ENCODE data around the gene IRF5.
"Not testable (repeated sequence)": the region's sequence is repeated elsewhere in the genome, so short reads cannot be mapped to it uniquely, and the experiment has no call there.

Gene IRF5

DNA sequence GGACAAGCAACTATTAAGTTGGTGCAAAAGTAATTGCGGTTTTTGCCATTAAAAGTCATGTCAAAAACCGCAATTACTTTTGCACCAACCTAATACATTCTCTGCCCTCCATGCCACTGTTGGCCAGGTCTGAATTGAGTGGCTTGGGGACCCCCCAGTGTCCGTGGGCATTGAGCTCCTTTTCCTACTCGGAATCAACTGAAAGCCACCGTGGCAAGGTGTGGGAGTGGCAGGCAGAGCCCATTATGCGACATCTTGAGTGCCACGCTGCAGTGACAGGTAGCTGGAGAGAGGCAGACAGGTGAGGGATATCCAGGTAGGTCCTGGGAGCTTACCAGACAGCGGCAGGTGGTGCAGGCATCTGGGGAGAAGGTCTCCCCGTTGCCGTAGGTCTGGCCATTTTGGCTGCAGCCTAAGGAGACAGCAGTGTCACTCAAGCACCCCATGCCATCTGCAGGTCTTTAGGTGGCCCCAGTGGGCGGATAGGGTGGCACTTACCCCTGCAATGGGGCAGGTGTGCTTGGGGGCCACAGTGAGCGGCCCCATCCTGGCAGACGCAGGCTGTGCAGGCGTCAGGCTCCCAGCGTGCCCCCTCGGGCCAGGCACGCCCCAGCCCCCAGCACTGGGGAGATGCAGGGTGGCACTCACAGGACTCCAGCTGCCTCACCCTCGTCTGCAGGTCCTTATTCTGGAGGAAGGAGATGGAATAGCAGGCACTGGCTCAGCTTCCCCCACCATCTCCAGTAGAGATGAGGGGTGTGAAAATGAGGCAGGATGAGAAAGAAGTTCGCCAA, 30.8 kb upstream of the IRF5 start:
- DNase-seq, result peak; percentile 37

DNA sequence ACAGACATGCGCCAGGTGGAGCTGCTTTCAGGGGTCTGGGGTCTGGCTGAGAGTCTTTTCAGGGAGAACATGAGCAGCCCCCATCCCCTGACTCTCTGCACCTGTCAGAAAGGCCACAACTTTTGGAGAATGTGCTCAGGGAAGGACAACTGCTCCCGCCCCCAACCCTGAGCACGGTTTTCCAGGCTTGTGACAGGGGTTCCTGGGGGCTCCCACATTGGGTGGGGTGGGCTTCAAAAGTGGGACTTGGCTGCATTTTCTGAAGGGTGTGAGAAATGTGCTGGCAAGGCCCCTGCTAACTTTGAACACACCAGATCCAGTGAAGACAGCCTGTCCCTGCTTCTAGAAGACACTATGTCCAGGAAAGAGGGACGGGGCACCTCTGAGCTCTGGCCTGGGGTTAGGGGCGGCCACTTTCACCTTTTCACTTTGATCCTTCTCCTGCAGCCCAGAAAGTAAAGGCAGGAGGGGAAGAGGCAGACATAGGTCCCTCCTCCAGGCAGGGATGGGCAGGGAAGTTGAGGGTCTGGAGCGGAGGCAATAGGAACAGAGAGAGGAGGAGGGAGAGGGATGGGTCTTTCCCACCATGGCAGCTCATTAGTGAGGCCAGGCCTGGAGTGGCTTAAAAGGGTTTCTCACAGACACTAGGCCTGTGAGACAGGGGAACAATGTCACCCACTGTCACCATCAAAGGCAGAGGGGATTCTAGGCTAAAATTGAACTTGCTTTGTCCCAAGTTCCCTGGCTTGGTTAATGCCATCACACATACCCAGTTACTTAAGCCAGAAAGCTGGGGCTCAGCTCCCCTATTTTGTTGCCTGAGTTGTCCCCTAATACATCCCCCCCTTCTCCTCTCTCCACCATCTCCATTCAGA, 28.7 kb upstream of the IRF5 start:
- DNase-seq, result no peak

DNA sequence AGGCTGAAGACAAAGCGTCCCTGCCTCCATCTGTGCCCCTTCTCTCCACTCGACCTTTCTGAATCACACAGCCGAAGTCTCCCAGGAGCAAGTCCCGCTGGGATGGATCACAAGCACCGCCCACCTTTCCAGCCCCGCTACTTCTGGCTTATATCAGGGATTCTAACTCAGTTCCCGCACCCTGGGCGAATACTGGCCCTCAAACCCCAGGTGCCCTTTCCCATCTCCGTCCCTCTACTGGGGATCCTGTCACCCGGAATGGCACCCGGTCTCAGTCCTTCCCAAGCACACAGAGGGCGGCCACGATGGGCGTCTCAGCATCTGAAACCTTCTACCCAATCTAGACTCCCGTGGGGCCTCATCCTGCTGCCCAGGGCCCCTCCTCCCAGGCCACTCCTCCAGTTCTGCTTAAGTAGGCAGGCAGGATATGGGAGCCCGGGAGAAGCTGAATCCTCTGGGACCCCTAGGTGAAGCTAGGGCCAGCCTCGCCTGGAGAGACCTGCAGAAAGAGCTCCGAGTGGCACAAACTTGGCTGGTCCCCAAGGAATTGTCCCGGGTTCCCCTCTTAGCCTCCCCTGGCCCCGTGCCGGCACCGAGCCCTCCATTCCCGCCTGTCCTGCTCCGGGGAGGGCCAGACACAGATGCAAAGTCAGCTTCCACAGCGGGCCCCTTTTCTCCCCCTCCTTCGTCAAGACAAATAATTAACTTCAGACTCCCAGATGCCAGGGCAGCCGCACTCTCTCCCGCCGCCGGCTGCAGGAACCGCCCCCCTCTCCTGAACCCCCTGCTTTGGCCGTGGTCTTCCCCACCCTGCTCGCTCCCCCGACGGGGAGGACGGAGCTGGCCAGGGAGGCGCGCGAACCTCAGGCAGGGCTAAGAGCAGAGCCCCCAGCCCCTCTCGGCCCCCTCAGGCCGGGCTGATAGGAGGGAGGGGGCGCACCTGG, 27.8 kb upstream of the IRF5 start:
- peak; percentile 84 for DNase-seq

DNA sequence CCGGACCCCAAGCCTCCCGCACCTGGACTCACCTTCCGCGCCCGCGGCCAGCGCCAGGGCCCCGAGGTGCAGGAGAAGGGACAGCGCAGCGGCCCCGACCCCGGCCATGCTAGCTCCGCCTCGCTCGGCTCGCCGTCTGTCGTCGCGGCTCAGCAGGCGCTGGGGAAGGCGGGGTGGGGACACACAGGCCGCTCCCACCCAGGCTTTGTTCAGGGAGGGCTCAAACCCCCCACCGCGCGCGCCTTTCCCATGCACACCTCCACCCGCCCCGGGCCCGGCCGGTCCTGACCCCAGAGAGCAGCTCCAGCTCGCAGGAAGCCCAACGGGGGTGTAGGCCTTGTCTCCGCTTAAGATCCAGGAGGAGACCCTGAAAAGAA, 27.2 kb upstream of the IRF5 start, which contains the start of gene KCP:
TSS of gene KCP (minus strand) at position 141 of the 377 bp plus-strand sequence. CDS start at position 108, 33 bp downstream.
- no peak for DNase-seq

DNA sequence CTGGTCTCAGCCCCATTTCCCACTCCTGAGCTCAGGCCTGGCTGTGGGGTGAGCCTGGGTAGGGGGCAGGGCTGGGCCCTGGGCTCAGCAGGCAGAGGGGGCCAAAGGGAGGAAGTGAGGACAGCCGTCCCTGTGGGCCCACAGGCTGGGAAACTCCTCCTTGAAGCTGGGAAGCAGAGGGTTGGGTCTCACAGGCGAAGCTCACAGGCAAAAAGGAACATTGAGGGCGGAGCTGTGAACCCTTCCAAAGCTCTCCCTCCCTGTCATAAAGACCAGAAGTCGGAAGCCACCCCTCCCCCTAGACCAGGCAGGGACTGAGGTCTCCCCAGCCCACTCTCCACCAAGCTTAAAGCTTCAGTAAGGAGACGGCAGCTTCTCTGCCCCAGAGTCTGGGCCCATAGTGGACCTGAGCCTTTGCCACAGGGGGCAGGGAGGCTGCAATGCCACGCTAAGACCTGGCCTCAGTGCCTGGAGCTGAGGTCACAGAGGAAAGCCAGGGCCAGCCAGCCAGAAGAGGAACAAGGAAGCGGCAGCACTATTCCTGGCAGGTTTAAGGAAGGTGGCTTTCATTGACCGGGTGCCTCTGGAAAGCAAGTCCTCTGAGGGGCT, 26.2 kb upstream of the IRF5 start:
- peak; percentile 65 for DNase-seq

DNA sequence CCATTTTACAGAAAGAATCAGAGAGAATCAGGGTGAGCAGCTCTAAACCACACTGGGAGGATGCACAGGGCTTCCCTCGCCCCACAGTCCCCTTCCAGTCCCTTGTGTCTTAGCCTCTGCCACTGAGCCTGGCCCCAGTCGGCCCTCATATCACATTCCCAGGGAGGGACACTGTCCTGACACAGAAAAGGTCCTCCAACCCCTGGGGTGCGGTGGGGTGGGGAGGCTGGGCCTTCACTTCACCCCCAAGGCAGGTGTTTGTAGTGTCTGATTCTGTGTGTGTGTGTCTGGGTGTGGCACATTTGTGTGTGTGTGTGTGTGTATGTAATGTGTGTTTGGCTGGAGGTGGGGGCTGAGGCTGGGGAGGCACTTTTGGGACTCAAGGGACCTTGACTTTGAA, 25.4 kb upstream of the IRF5 start:
- no peak for DNase-seq

DNA sequence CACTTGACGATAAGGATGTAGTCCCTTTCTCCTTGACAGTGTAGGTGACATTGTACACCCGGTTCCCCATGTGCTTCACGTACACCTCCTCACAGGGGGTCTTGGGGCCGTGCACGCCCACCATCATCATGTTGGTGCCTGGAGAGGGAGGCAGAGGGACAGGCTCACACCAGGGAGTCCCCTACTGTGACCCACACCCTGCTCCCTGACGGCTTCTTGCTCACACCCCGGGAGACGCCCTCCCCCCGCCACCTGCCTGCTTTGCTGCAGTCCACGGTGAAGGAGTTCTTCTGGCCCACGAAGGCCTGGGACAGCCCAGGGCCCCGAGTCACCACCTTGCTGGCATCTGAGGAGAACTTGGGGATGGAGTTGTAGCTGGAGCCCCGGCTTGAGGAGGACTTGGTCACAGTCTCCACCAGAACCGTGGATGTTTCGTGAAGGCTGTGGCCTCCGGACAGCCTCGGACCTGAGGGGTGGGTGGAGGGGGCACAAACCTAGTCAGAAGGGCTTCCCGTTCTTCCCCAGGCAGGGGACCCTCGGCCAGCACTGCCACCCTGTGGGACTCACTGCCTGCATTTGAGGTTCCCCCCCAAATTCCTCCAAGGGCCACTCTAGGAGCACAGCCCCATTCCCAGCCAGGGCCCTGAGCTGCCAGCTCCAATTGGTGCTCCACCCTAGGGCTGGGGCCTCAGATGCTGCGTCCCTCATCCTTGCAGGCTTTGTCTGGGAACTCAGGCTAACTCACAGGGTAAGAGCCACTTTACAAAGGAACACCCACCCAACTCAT, 24.8 kb upstream of the IRF5 start:
- not testable (repeated sequence) for DNase-seq

DNA sequence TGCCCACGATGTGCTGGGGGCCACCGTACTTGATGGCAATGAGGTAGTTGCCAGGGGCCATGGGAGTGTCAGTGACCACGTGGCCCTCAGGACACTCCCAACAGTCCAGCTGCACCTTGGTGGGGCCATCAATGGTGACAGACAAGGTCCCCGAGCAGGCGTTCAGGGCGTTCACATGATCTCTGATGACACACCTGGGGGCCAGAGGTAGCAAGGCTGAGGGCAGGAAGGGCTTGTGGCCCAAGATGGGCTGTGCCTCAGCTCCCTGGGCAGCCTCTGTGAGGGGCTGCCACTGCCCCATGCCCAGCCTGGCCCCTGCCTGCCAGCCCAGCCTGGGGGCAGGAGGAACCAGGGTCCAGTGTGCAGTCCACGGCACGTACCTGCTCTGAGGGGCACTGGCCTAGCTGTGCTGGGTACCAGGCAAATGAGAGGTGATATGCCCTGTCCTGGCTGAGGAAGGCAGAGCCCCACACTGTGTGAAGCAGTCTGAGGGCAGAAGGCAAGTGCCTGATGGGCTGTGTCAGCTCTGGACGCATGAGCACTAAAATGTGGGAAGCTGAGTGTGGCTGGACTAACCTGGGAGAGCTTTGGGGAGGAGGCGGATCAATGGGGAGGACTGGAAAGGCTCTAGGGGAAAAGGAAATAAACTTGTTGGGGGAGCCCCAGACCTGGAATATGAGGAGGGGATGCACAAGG, 23.7 kb upstream of the IRF5 start:
- no peak for DNase-seq

DNA sequence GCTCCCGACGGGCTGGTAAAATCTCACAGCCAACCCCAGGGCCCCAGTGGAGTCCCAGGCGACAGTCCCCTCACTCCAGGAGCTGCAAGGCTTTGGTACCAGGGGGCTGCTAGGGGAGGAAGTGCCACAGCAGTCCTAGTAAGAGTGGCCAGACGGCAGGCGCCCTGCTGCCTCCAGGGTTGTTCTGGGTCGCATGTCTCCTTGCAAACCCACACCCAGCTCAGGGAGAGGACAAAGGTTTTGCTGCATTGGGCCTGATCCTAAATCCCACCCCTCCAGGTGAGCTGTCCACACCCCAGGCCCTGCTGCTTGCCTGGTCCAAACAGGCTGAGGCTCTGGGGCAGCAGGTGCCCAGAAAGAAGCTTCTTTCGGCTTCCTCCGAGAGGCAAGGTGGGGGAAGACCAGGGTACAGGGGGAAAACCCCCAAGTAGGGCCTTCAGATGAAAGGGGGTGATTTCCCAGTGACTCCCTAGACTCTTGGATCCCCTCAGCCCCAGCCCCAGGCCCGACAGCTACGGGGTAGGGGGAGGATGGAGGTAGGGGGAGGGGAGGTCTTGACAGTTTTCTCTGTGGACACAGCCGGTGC, 23.1 kb upstream of the IRF5 start:
- no peak for DNase-seq

DNA sequence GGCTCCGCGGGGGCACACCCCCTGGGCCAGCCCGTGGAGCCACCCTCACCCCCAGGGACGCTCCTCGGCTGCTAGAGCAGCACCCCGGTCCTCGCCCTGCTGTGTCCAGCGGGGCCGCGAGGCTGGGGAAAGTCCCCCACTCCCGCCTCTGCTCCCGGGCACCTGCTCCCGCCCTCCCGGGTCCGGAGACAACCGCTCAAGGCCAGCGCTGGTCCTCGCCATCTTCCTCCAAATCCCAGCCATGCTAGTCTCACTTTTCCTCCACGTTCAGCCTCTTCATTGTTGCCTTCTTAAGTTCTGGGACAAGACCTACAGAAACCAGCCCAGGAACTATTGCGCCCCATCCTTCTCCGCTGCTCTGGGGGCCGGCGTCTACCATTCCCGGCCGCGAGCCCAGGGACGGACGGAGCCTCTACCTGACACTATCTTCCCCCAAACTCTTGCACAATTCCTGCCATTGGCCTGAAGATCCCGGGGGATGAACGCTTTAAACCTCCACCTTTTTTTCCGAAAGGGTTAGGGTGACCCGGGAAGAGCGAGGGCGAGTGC, 22.4 kb upstream of the IRF5 start:
- DNase-seq, result no peak

DNA sequence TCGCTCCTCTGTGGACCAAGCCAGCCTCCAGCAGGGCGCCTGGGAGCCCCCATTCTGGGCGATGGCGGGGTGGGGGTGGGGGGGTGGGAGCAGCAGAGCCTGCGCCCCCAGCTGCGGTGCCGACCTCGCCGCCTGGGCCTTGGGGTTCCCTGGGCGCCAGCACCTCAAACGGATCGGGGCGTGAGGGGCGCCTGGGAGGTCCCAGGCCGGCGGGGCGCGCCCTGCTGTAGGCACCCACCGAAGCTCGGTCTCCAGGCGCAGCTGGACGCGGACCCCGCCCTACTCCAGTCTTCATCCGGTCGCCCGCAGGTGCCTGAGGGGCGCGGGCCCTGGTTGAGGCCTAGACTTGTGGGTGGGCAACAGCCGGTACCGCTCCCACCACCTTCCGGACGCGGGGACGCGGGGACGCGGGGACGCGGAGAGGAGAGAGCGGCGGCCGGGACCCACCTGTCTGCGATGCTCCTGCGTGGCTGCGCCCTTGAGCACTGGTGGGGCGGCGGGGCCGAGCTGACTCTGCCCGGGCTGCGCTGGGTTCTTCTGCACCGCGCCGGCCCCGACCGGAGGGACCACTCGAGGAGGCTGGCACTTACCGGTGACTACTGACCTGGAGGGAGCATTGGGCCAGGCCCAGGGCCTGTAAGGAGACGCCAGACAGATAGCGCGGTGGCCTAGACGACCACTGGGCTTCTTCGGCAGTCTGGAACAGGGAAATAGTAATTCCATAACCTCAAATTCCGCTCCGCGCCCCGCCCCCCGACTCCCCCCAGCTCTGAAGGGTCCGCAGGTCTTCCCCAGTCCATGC, 21.7 kb upstream of the IRF5 start:
- DNase-seq, result no peak

DNA sequence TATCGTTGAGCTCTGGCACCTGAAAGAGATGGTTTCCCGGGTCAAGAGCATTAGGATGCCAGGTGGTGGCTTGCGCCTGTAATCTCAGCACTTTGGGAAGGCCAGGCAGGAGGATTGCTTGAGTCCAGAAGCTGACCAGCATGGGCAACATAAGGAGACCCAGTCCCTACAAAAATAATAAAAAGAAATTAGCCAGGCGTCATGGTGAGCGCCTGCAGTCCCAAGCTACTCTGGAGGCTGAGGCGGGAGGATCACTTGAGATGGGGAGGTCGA, 21.1 kb upstream of the IRF5 start:
- no peak for DNase-seq

DNA sequence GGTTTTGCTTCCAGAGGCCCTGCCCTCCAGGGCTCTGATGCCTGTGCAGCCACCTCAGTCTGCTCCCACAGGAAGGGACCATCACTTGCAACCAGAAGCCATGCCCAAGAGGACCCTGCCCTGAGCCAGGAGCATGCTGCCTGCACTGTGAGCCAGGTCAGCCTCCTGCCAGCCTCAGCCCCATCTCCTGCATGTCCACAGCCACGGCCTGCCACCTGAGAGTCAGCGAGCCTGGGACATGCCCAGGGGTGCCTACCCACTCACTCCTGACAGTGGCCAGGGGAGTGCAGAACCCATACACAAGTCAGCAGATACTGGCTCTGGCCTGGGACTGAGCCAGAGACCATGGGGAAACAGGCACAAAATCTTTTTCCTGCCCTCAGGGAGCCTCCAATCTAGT, 20.6 kb upstream of the IRF5 start:
- DNase-seq, result no peak

DNA sequence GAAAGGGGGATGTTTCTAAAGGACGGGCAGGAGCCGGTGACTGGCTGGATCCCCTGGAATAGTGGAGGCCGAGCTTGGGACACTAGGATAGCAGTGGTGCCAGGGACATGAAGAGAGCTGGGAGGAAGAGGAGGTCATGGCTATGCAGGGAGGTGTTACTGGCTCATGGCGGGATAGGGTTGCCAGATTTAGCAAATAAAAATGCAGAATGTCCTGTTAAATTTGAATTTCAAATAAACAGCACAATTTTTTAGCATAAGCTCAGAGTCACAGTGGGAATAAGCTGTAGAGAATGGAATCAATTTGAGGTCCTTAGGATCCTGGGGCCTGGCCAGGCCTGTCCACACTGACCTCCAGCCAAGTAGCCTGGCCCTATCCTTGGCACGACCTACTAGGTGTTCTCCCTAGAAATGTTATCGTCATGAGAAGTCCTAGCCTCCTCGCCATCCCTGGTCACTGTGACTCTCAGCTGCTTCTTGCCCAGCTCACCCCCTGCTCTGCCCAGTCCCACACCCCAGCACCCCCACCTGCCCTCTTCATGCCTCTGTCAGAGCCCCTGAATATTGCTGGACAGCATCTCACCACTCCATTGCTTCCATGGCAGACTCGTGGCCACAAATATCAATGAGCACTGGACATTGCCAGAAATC, 19.6 kb upstream of the IRF5 start:
- no peak for DNase-seq

DNA sequence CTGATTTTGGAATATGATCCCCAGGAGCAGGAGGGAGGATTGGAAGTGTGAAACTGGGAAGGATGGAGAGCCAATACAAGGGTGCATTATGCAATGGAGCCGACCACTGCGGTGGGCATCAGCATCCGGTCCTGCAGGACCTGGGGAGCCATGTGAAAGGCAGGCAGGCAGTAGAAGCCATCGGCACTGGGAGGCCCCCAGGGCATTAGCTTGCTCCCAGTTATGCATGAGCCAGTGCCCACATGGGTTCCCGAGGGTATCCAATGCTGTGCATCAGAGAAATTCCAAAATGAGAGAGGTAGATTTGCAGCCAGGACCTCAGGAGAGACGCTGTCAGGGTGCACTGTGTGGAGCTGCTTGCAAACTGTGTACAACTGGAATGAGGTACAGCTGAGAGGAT, 18.5 kb upstream of the IRF5 start:
- DNase-seq, result no peak

DNA sequence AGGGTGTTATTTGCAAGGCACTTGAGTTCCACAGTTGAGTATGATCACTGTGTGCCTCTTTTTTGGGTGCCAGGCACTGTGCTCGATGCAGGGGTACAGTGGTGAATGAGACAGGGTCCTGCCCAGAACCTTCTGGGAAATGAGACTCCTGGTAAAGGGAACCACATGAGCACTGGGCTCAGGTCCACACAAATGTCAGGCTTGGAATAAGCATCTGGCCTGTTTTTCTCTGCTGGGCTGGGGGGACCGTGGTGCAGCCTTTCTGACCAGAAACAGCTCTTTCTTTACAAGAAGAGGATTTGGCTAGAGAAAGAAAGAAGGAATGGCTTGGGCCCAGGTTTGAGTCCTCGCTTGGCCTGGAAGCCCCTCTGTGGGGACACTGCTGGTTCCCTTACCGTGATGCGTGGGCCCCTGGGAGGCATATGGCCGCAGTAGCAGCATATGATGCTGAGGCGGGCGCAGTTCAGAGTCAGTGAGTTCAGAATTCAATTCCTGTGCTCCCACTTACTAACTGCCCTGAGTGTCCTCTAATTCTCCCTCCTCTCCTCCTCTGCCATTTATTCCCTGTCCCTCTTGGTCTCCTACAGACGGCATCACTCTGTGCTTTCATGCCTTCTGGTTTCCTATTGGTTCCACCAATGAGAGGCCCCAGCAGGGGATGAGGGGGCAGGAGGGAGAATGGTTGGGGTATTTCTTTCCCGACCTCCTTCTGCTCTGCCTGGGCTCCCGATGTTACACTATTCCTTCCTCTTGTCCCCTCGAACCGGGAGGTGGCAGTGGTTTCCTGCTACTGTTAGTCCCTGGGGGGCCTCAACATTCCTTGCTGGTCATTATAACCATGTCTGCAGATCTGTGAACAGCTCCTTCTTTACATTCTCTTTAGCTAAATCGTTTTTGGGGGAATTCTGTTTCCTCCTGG, 17.6 kb upstream of the IRF5 start:
- DNase-seq, result no peak

DNA sequence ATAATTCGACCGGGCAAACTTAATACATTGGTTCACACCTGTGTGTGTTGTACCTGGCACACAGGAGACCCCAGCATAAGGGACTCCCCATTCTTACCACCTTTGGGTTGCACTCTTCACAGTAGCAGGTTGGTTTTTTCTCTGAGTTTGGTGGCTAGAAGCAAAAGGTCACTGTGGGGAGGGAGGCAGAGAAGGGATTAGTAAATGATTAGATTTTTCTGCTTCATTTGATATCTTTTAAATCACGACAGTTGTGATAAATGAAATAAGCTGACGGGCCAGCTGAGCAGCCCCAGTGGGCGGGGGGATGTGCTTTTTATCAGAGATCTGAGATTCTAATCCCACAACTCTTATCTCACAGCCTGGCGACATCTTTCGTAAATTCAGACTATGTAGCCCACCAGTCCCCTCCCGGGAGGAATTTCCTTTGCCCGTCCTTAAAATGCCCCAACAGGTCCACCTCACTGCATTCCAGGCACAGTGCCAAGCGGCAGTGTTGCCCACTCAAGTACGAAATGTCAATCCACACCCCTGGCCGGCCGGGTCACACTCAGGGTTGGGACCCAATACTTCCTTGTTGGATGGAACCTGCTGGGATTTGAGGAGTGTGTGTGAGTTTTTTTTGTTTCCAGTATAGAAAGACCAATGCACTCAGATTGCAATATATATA, 16.7 kb upstream of the IRF5 start:
- no peak for DNase-seq
